Fibroblast of the conjunctiva (primary cell): Measurements from ENCODE around the gene RFTN1.

ENCODE experiments used
- DNase-seq: peaks from one replicate; pipeline ENCODE4 v3.0.0-alpha.2; 2010; ENCODE audit warnings: low read depth

RFTN1 gene

DNA sequence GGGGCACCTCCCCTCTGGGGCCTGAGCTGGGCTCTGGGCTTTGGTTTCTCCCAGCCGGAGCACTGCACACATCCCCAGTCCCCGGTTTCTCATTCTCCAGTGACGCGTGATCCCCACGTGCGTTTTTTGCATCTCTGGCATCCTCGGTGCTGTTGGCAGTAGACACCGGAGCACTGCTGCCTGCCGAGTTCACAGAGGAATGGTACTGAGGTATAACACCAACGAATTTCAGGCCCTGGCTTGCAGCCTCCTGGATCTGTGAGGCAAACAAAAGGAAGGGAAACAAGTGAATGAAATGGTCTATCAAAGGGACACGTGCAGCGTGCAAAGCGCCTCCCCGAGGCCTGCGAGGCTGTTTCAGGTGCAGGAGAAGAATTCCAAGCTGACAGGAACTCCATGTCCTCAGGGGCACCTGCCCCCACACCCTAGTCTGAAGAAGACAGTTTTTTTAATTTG, 135.6 kb downstream of the RFTN1 start:
- no peak for DNase-seq

DNA sequence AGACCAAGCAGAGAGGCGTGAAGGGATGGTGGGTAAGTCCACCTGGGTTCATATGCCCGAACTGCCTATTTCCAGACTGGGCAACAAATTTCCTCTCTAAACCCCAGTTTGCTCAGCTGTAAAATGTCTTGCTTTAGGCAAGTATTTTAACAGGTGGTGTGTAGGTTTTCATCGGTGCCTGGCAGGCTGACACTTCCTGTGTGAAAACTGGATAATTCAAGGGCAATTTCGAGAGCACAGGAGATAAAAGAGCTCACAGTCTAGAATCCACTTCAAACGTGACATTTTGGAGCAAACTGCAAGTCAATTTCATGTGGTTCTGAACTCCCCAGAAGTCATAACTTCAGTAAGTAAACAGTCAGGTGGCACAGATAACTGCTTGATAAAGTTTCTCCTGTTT, 136.3 kb downstream of the RFTN1 start:
- DNase-seq, result no peak

DNA sequence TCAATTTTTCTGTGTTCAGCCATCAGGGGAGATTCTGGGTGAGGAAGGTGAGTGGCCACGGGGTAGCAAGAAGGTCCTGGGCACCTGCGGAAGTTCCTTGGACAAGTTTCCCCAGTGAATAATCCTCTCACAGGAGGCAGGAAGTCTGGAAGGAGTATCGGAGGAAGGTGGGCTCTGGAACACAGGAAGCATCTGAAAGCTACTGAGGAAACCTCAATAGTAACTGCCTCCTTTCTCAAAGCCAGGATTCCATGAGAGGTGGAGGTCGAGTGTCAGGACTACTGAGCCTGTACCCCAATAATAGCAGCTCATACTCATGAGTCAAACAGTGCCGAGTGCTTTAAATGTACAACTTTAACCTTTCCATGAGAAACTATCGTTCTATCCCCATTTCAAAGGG, 137.6 kb downstream of the RFTN1 start:
- no peak for DNase-seq

DNA sequence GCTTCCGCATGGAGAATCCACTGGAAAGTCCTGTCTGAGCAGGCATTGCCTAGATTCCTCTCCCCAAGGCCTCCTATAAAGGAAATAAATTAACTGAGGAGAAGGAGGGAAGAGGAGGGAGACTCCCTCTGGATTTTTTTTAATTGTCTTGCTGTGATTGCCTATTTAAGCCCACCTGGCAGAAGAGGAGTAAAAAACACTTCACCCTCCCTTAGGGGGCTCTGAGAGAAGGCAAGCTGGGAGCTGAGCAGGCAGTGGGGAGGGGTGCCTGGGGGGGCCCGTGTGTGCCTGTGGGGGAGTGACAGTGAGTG, 138.6 kb downstream of the RFTN1 start:
- DNase-seq, result no peak

DNA sequence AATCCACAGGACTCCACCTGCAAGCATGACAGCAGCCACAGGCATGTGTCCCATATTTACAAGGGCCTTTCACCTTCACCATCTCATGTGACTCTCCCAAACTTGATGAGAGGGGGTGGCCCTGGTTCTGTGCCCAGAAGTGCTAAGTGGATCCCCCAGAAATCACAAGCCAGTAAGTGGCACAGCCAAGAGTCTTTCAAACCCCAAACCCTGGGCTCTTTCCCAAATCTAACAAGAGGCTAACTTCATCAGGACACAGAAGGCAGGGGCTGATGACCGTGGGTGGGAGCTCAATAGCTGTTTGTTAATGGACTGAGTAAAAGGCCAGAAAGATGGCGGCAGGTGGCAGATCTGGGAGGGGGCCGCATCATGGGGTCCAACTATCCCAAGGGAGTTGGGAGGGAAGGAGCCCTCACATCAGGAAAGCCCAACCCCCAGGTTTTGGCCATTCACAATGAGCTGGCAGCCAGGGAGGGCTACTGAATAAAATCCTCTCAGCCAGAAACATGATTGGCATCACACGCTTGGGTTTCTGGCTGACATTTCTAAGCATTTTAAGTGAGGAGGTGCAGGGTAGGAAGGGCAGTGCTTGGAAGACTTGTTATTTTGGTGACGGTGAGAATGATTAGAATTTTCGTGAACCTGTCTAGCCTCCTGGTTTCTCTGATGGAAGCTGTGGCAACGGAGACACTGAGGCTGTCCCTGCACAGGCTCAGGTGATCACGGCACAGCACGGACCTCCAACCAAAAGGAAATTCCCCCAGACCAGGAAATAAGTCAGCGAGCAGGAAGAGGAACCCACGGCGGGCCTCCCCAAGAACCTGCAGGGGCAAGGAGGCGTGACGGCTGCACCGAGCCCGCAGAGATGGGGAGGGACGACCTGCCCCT, 139.2 kb downstream of the RFTN1 start:
- DNase-seq, result no peak

DNA sequence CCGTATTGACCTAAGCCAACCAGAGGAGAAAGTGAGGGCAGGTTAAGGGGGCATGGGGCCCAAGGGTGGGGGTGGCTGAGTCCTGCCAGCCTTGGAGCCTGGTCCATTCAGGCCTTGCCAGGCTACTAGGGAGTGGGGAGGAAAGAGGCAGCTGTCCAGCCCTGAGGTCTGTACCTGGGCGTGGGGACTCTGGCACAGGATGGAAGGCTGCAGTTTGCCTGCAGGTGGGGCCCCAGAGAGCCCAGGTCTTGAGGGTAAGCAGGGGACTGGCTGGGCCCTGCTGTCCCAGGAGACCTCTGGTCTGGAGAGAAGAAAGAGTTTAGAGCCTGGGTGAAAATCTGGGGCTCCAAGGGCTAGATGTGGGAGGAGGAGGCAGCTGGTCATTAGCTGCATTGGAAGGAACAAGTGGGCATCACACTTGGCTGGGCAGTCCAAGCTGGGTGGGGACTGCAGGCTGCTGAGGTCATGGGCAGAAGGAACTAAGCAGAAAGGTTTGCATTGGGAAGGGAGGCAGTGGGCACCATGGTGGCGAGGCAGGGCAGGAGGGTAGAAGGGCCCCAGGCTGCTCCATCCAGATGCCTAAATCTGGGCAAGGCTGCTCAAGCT, 140.1 kb downstream of the RFTN1 start:
- no peak for DNase-seq

DNA sequence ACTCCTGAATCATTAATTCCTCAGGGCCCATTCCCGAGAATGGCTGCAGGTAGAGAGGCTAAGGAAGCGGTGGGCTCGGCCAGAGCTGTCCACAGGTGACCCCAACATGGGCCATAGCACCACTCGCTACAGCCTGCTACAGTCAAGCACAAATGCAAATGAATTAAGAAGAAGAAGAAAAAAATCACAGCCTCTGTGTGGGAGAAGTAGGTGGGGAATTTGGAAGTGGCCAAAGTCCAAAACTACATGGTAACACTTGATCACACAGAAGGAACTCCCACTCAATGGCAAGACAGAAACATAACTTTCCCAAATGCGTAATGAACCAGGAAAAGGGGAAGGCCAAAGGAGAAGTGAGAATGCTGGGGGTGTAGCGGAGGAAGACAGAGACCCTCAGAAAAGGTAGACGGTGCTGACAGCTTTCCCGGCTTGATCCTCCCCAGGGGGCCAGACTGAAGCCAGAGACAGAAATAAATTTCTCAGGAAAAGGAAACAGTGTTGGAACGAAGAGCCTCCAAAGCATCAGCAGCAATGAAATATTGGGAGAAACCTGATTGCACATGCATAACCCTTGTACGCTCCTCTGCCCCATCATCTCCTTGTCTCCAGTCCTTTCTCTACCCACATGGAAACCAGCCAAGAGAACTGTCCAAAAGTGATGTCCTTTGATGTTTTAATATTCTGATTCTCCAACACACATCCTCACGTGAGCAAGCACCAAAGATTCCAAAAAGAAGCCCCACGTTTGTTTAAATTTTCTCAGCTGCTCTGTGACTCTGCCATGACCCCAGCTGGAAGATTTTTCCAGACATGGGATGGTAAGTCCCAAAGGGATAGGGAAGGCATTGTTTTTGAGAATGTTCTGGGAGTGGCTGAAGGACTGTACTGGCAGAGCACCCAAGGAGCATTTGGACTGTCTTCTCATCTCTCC, 140.9 kb downstream of the RFTN1 start:
- no peak for DNase-seq

DNA sequence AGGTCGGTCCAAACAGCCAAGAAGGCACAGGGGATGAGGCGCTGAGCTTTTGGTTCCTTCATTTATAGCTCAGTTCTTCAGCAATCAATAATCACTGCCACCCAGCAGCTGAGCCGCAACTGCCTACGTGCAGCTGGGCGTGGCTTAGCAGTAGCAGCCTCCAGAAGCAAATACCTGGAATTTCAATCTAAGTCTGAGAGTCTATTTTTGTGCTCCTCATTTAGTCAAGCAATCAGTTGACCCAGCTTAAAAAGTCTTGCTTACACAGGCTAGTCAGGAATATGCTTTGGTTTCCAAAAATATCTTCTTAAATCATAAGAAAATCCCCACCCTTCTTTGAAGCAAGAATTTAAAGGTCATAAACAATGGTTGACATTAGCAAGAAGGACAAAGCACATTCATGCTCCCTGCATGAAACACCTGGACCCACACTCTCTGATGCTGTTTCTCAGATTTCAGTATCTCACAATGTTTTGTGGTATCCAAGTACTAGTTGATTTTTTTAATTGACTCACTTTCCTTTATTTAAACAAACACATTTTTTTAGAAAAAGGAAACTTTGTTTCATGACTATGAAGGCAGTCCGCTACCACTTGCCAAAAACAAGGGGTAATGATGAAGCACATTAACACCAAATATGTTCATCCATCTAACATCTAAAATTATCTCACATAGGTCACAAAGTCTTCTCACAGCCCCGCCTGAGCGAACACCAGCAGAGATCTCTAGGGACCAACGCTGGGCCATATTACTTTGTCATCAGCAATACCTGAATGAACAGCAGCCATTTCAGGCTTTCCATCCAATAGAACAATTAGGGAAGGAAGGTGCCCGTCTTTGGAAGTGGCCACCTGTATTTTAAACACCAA, 142.4 kb downstream of the RFTN1 start:
- no peak for DNase-seq

DNA sequence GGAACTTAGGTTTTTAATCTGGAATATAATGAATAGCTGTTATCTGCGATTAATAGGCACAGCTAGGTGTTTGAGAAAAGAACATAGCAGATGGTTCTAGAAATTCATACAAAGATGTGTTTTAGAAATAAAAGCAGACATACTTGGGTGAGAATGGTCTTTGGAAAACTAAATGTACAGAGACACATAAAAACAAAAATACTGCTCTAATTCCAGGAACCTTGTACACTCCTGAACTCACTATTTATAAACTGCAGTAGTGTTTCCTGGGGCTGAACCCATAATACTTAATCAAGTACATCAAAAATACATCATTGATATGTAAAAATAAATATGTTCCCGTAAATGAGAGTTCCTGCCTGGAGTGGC, 143.0 kb downstream of the RFTN1 start:
- no peak for DNase-seq

DNA sequence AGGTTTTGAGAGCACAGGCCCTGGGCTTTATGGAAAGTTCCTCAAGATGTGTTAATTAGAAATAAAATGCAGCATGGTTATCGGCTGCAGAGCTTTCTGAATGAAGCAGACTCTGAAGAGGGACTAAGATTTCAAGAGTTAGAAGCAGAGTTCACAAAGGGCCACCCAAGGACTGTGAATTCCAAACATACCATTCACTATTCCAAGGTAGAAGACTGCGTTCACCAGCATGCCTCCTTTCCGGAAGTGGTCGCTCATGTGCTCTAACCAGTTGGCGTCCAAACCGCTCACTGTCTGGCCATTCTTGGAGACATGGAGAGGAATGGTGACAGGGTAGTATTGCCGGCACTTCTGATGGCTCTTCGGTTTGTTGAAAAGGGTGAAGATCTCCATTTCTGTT, 143.6 kb downstream of the RFTN1 start:
- no peak for DNase-seq

DNA sequence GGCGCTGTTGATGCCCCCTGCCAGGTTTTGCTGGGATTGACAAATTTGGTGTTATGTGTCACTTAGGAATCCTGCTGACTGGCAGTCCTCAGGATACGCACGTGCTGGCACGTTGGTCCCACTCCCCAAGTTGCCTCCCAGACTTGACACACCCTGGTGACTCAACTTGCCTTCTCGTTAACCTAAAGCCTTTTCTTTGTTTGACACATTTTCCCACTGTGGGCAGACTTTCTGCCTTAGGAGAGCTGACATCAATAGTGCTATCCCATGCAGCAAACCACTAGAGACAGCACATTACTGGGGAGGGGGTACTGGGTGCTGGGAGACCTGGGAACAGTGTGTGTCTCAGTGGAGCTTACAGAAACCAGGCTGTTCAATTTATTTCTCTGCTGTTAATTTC, 144.2 kb downstream of the RFTN1 start:
- DNase-seq, result no peak

DNA sequence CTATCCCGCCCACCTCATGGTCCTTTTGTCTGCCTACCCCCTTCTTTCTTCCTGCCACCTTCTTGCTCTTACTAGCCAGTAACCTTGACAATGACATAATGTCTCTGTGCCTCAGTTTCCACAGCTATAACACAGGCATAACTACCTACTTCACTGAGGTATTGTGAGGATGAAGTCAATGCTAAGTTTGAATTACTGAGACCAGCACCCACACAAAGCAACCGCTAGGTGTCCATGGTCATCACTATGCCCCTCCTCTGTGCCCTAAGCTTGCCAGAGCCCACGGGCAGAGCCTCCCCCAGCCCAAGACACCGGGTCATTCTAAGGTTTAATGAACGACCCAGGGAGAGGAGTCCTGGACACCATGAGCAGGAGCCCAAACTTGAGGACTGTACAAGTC, 146.9 kb downstream of the RFTN1 start:
- no peak for DNase-seq

DNA sequence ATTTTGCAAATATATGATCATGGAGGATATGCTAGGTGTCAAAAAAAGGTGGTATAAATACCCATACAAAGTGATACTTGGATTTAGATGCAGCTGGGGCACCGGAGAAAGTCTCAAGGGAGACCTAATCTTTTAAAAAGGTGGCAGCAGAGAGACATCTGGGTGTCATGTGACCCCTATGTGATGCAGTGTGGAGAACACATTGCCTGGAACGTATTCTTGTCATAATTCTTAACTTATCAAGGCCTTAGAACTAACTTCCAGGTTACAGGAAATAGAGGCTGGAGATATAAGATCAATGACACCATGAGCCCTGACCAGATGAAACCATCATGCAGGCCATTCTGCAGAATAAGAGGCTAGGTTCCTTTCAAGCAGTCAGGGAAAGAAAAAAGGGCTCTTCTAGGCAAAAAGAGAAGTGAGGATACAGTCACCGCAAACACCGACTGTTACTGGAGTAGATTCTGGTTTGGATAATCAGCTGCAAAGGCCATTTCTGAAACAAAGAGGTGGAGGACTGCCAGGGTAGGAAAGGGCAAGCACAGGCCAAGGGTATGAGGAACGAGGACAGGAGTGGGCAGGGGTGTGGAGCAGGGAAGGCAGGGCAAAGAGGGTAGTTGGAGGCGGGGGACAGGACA, 147.9 kb downstream of the RFTN1 start:
- DNase-seq, result no peak

DNA sequence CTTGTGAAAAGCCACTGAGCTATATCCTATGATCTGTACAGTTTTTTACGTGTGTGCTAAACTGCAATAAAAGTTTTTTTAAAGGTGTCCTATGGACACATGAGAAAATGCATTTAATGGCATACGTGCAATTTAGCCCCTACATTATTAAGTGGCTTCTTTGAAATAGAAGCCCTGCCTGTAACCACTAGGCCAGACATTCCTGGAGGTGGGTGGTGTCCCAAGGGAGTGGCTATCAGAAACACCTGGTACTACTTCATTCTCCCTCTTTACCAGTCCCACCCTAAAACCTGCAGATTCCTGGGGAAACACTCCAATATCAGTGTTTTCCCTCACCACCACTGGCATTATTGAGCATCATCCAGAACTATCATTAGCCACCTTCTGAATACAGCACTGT, 148.5 kb downstream of the RFTN1 start:
- DNase-seq, result no peak

DNA sequence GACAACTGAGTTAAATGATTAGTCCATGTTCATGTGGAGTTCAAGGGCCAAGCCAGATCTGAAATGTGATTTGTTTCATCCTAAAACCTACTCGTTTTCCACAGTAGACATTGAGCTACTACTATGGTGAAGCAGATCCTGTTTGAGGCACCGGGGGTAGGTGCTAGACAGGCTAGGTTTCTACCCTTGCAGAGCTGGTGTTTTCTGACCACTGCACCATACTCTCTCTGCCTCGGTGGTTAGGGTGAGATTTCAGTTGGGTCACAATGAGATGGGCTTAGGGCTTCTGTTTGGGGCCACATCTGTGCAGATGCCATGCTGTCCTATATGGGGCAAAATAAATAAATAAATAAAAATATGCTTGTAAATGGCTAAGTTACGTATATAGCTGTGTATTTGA, 149.2 kb downstream of the RFTN1 start:
- DNase-seq, result no peak

DNA sequence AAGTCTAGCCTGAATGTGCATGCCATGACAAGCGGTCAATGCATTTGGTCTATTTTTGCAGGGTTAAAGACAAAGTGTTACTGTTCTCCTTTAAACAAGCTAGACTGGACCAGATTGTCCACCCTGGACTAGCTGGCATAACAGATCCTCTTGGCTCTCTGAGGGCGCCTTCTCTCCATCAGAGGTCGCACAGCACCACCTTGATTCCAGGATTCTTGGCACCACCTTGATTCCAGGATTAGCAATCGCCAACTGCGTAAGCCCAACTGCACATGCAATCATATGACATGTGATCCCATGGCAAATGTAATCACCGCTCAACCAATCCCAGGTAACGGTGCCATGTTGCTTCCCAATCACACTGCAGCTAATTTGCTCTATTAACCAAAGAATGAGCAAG, 149.9 kb downstream of the RFTN1 start:
- DNase-seq, result no peak

DNA sequence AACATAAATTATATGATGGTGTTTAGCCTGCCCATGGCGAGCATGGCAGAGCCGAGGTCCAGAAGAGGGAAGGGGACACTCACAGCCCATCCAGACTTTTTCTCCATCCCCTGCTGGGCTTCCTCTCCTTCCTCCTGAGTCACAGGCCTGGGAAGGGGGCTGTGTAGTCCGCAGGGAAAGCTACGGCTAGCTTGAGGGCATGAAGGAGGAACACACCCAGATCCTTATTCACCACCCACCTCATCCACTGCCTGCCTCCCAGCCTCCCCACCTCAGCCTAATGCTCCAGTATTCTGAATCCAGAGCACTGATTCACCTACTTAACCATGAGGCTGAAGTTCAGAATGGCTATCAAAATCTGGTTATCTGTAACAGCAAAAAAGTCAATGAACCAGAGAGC, 150.7 kb downstream of the RFTN1 start:
- DNase-seq, result no peak

DNA sequence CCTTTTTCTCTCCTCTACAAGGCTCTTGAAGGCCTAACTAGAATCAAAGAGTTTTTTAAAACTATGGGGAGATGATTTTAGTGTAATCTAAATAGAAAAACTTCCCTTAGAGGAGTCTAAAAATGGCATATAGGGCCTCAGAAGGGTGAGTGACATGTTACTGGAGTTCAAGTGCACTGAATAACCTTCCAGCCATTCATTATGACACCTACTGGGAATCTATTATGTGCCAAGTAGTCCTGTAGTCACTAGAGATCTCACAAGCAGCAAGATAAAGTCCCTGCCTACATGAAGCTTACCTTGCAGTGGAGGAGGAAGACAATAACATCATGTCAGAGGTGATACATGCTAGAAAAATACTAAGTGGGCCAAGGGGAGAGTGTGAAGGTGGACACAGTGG, 152.4 kb downstream of the RFTN1 start:
- no peak for DNase-seq

DNA sequence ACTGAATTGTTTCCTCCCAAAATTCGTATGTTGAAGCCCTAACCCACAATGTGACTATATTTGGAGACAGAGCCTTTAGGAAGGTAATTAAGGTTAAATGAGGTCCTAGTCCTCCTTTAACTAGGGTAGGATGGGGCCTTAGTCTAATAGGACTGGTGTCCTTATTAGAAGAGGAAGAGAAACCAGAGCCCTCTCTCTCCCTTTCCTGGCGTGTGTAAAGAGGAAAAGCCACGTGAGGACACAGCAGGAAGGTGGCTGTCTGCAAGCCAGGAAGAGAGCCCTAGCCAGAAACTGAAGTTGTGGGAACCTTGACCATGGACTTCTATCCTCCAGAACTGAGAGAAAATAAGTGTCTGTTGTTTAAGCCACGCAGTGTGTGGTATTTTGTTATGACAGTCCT, 154.2 kb downstream of the RFTN1 start:
- DNase-seq, result no peak

DNA sequence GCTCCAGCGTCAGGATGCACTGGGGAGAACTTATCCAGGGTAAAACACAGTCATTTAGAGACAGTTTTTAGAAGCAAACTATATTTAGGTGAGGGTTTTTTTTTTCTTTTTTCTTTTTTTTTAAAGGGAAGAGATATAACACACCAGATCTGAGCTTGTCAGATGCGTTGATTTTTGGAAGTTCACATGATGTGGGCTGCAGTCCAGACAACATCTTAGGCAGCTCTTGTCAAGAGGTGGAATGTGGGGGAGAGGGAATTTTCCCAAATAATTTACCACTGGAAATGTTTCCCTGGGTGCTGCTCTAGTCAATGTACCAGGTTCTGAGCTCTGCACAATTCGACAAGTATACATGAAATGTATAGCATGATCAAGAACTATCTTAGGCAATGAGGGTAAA, 155.2 kb downstream of the RFTN1 start:
- no peak for DNase-seq
